Left renal cortex interstitium (tissue), 4 donors: ENCODE measurements around the gene CBLIF. TPM values are rescaled to one million over a fixed set of nuclear protein-coding genes. Genes with fewer than 3 reads are reported as not detected.
"Not testable (repeated sequence)": the region's sequence is repeated elsewhere in the genome, so short reads cannot be mapped to it uniquely, and the experiment has no call there.

Experiments
- DNase-seq, 4 donors: peaks; one replicate each; pipeline ENCODE4 v3.0.0-alpha.2; 2013; ENCODE audit warnings: low read depth in 4 of 4, low spot score in 2 of 4, missing footprints in 1 of 4
- polyA plus RNA-seq, 4 donors: library from polyadenylated mRNA; unstranded; fragments of 120-200 nt; gene quantifications; one replicate each; pipeline ENCODE4 v1.2.1, GENCODE V29; 2013; ENCODE audit not compliant: insufficient read length in 4 of 4

The CBLIF gene
- polyA plus RNA-seq, 4 donors: 0.11 to 0.21 TPM; not detected in 2

GRCh38 chr11:59849129-59849528 lies 3.8 kb upstream of the CBLIF start:
- DNase-seq: no peak

- not testable (repeated sequence) for DNase-seq
These were observed 3.1 kb upstream of the CBLIF start for GRCh38 chr11:59848439-59848838.

- DNase-seq: no peak
These were observed 2.3 kb upstream of the CBLIF start for GRCh38 chr11:59847626-59848025.

- DNase-seq: no peak
These were observed 1.3 kb upstream of the CBLIF start for GRCh38 chr11:59846556-59846955.

GRCh38 chr11:59842316-59842715 lies 3.0 kb downstream of the CBLIF start:
- no peak for DNase-seq

GRCh38 chr11:59841514-59841913 lies 3.8 kb downstream of the CBLIF start:
- DNase-seq: no peak

- DNase-seq: no peak
These were observed 5.7 kb downstream of the CBLIF start for GRCh38 chr11:59839615-59840014.

- DNase-seq: no peak
These were observed 11.7 kb downstream of the CBLIF start for GRCh38 chr11:59833602-59834001.

GRCh38 chr11:59829358-59829757 lies 15.9 kb downstream of the CBLIF start:
- no peak for DNase-seq

GRCh38 chr11:59822989-59823566 lies 22.2 kb downstream of the CBLIF start:
- peak in 2 of 4 donors; percentile 4 to 8 for DNase-seq

GRCh38 chr11:59818572-59818971 lies 26.7 kb downstream of the CBLIF start:
- DNase-seq: no peak

- DNase-seq: not testable (repeated sequence)
These were observed 28.9 kb downstream of the CBLIF start for GRCh38 chr11:59816434-59816833.

- DNase-seq: no peak
These were observed 29.5 kb downstream of the CBLIF start for GRCh38 chr11:59815754-59816153.

- DNase-seq: no peak
These were observed 31.3 kb downstream of the CBLIF start for GRCh38 chr11:59814021-59814420.

- no peak for DNase-seq
These were observed 31.9 kb downstream of the CBLIF start for GRCh38 chr11:59813364-59813763.

- no peak for DNase-seq
These were observed 33.1 kb downstream of the CBLIF start for GRCh38 chr11:59812220-59812619.

GRCh38 chr11:59810911-59811259 lies 34.4 kb downstream of the CBLIF start:
- peak in 1 of 4 donors; percentile 36 for DNase-seq

GRCh38 chr11:59810189-59810910 lies 34.9 kb downstream of the CBLIF start, which contains the start of gene MRPL16:
TSS of gene MRPL16 (minus strand) at chr11:59810778. CDS start at chr11:59810658, 120 bp downstream.
- peak; percentile 72 to 87 (median 80) for DNase-seq

GRCh38 chr11:59807047-59807610 lies 38.2 kb downstream of the CBLIF start:
- DNase-seq: no peak

- no peak for DNase-seq
These were observed 41.2 kb downstream of the CBLIF start for GRCh38 chr11:59804061-59804460.

- peak in 3 of 4 donors; percentile 32 to 61 (median 39) for DNase-seq
These were observed 42.6 kb downstream of the CBLIF start for GRCh38 chr11:59802639-59803176.
